Stimulated activated CD4-positive, alpha-beta T cell treated with anti-CD3 and anti-CD28 coated beads, Interleukin-4, amount 100 ng/mL, for 24 hours (primary cell): ENCODE results near the gene HOXB8.

Experiments used
- DNase-seq: peaks from one replicate; pipeline ENCODE4 v3.0.0-alpha.2; 2020

Gene HOXB8

DNA sequence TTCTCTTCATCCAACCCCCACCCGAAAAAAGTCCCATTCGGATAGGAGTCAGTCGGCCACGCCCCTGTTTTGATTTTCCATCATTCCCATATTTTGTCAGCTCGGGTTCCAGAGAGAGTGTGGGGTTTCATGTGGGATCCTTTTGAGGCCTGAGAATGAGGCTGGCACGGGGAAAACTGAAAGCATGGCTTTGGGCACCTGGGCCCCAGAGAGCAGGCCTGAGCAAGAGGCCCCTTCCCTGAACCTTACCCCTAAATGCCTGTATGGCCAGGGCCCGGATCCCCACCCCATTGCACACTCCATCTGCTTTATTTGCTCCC is 32.4 kb downstream of the HOXB8 start:
- no peak for DNase-seq

DNA sequence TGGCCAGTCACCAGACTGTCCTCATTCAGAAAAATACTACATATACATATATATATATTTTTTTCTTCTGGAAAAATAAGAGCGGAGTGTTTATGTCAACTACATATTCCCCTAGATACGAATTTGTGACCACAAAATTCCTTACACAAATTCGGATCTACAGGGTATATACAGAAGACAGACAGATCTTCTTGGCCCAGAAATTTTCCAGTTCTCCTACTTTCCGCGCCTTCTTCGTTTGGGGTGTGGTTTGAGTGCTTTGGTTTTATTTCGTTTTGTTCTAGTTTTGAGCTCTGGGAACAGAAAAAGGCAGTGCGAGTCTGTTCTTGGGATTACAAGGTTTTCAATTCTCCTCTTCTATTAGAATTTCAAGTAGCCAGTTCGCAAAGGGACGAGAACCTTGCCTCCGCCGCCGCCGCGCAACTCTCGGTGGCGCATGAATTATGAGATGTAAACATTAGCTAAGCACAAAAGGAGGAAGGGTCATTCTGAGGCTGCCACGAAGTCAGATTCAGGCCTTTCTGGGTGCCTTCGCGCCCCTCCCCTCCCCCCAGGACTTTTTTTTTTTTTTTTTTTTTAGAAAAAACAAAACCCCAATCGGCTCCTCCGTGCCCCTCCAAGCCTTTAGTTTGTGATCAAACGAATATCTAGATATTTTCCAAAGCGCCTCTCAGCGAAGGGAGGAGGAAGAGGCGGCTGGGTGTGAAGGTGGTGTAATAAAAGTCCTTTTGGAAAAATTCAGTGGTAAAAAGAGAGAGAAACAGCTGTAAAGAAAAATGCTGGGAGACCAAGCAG is 35.1 kb downstream of the HOXB8 start:
- DNase-seq = no peak

DNA sequence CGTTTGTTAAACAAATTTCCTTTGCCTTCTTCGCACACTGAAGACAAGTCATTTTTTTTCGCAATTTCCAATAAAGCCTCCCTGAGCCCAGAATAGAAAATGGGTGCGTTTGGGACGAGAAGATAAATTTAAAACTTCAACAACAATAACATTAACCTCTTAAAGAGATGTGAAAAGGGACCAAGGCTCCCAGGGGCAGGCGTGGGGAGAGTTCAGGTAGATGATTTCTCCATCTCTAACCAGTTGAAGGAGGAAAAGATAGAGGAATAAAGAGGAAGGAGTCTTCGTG is 35.7 kb downstream of the HOXB8 start:
- DNase-seq = no peak

- no peak for DNase-seq
Measured at GRCh38 chr17:48578616-48579470, 36.2 kb downstream of the HOXB8 start.

GRCh38 chr17:48577946-48578615 is 37.0 kb downstream of the HOXB8 start, which contains the start of gene HOXB4:
TSS of gene HOXB4 (minus strand) at chr17:48578350. CDS start at chr17:48578319, 31 bp downstream.
- peak; percentile 75 for DNase-seq

DNA sequence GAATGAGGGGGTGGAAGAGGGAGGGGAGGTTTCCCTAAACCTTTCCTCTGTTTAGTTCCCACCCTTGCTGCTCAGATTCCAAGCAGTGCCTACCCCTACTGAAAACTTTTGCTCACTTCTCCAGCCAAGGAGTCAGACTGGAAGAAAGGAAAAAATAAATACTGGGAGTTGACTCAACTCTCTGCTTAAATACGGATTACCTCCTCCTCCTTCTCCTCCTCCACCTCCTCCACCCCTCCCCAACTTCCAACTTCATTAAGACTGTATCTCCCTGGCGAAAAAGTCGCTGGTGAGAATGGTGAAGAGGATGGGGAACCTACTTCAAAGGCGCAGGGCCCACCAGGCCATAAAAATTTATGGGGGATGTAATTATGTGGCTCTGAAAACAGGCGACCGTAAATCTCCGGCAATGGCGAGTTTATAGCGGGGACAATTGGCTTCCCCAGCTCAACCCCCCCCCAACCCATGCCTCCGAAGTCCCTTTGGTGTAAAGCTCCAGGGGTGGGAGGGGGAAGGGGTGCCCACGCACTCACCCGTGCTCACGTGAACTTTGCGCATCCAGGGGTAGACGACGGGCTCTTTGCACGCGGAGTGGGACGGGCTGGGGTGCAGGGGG is 37.7 kb downstream of the HOXB8 start:
- DNase-seq = no peak

DNA sequence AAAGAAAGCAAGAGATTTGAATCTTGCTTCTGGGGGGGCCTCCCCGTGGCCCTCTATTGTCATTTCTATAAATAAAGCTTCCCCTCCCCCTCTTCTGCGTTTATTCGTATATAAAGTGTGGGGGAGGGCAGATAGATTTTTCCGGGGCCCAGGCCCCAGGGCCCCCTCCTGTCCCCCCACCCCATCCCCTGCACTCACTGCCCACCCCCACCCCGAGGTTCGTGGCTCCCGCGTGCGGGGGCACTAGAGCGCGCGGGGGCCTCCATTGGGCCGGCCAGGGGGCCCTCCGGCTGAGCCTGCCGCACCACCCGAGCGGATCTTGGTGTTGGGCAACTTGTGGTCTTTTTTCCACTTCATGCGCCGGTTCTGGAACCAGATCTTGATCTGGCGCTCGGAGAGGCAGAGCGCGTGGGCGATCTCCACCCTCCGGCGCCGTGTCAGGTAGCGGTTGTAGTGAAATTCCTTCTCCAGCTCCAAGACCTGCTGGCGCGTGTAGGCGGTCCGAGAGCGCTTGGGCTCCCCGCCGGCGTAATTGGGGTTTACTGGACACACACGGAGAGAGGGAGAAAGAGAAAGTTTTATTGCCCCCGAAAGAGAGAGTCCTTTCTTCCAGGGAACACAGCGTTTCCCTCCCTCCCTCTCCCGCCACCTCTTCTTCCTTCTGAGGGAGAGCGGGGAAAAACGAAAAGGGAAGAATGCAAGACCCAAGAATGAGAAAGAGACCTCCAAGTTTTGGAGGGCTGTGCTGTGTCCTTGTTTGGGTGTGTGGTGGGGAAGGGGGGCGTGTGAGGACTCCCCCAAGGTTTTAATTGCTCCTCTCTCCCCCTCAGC is 38.4 kb downstream of the HOXB8 start:
- DNase-seq = no peak

DNA sequence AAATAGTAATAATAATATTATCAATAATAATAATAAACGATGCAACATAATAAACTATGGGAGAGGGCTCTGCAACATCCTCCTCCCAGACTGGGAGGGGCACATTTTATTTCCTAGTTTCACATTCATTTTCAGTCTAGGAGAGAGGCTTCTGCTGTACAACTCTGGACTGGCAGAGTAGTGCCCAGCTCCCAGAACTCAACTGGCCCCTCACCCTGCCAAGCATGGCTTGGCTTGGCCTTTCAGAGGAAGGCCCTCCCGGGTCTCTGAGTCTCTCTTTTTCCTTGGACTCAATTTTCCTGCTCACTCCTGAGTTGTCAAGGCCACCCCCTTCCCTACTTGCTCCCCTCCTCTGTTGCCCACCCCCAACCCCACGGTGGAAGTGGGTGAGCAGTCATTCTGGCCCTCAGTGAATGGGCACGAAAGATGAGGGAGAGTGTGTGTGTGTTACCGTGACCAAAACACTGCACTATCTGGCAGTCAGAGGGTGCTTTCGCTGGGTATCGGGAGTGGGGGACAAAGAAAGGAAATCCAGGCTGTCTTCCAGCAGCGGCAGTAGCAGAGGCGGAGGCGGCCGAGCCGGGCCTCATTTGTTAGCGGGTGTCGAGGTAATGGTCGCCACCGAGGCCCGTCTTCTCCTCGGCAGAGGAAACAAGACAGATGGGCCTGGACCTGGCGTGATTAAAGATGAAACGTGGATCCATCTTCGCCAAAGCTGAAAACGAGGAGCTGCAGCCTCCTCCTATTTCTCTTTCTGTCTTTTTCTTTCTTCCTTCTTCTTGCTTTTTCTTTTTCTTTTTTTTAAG is 39.2 kb downstream of the HOXB8 start:
- no peak for DNase-seq

GRCh38 chr17:48575066-48575582 is 40.0 kb downstream of the HOXB8 start:
- no peak for DNase-seq

- no peak for DNase-seq
Measured at GRCh38 chr17:48574505-48575065, 40.5 kb downstream of the HOXB8 start.

- DNase-seq = no peak
Measured at GRCh38 chr17:48571826-48572417, 43.2 kb downstream of the HOXB8 start.

- DNase-seq = no peak
Measured at GRCh38 chr17:48571024-48571818, 43.9 kb downstream of the HOXB8 start.

- no peak for DNase-seq
Measured at GRCh38 chr17:48570325-48571023, 44.6 kb downstream of the HOXB8 start.

DNA sequence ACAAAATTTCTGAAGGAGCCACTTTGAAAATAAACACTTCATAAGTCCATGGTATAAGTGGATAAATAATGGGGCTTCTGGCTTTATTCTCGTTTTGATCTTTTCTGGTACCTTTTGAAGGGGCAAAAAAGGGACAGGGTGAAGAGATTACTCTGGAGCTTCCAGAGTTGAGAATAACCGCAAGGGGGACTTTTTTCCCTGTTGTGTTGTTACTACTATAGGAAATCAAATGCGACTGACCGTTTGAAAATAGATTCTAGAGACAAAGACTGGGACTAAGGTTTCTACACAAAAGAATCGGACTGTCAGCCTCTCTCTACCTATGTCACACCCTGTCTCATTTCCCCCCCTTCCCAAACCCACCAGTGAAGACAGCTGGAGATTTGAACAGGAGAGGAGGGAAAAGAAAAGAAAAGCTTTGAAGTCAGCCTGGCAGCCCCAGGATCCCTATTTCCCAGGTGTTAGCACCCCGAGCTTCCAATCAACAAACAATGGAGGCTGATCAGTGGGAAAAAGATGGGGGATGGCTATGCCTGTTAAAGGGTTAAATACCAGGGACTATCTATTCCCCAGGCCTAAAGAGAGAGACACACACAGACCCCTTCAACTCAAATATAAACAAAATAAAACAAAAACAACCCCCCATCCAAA is 45.3 kb downstream of the HOXB8 start:
- DNase-seq = no peak

GRCh38 chr17:48569240-48569582 is 45.9 kb downstream of the HOXB8 start:
- DNase-seq = no peak

DNA sequence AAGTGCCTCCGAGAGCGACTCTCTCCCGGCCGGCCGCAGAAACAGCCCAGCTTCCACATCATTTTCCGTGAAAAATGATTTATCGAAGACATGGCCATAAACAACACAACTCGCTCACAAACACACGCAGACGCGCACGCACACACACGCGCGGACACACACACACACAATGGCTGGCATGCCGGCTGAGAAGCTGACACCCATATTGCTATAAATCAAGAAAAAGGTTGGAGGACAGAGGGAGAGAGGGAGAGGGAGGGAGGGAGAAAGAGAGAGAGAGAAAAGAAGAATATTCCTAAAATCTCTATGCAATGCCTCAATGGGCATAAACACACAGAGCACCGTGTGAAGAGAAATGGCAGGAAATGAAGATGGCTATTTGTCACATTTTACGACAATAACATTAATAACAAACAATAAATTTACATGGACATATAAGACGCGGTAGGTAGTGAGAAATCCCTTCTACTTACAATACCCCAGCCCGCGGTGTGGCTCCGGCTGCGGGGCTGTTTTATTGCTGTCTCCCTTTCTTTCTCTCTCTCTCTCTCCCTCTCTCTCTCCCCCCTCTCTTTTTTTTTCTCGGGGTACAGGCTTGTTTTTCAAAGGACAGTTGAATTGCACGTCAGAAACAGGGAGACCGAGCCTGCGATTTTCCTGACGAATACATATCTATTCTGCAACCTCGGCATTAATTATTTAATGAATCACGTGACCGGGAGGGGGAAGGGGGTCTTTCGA is 46.4 kb downstream of the HOXB8 start:
- DNase-seq = no peak

- no peak for DNase-seq
Measured at GRCh38 chr17:48567646-48568354, 47.3 kb downstream of the HOXB8 start.
